Ammon's horn (tissue), 1 donor: ENCODE data around the gene ALDH1A2.
"Not testable (repeated sequence)": the region's sequence is repeated elsewhere in the genome, so short reads cannot be mapped to it uniquely, and the experiment has no call there.

Source experiments
- DNase-seq: peaks from one replicate; pipeline ENCODE4 v3.0.0-alpha.2; 2016; ENCODE audit warnings: low spot score

ALDH1A2 gene

GRCh38 chr15:58066042-58066867, 744 bp upstream of the ALDH1A2 start:
- peak; percentile 21 for DNase-seq

- DNase-seq = no peak
Measured at GRCh38 chr15:58064980-58065444, 499 bp downstream of the ALDH1A2 start.

- no peak for DNase-seq
Measured at GRCh38 chr15:58064082-58064979, 1.2 kb downstream of the ALDH1A2 start.

- no peak for DNase-seq
Measured at GRCh38 chr15:58063614-58064013, 1.9 kb downstream of the ALDH1A2 start.

- no peak for DNase-seq
Measured at GRCh38 chr15:58062983-58063382, 2.5 kb downstream of the ALDH1A2 start.

- DNase-seq = no peak
Measured at GRCh38 chr15:58062175-58062574, 3.3 kb downstream of the ALDH1A2 start.

- DNase-seq = no peak
Measured at GRCh38 chr15:58060575-58060974, 4.9 kb downstream of the ALDH1A2 start.

GRCh38 chr15:58058729-58059128, 6.8 kb downstream of the ALDH1A2 start:
- no peak for DNase-seq

- no peak for DNase-seq
Measured at GRCh38 chr15:58058073-58058472, 7.4 kb downstream of the ALDH1A2 start.

GRCh38 chr15:58057559-58057958, 8.0 kb downstream of the ALDH1A2 start:
- DNase-seq = no peak

GRCh38 chr15:58056015-58056414, 9.5 kb downstream of the ALDH1A2 start:
- no peak for DNase-seq

- peak; percentile 16 for DNase-seq
Measured at GRCh38 chr15:58053315-58054153, 12.0 kb downstream of the ALDH1A2 start.

- no peak for DNase-seq
Measured at GRCh38 chr15:58052334-58052733, 13.2 kb downstream of the ALDH1A2 start.

GRCh38 chr15:58049520-58050227, 15.8 kb downstream of the ALDH1A2 start:
- no peak for DNase-seq

GRCh38 chr15:58048261-58048660, 17.2 kb downstream of the ALDH1A2 start:
- no peak for DNase-seq

- no peak for DNase-seq
Measured at GRCh38 chr15:58047149-58047548, 18.4 kb downstream of the ALDH1A2 start.

GRCh38 chr15:58046467-58046866, 19.0 kb downstream of the ALDH1A2 start:
- DNase-seq = no peak

GRCh38 chr15:58045376-58045775, 20.1 kb downstream of the ALDH1A2 start:
- DNase-seq = not testable (repeated sequence)

- DNase-seq = no peak
Measured at GRCh38 chr15:58044551-58044950, 21.0 kb downstream of the ALDH1A2 start.

- peak; percentile 20 for DNase-seq
Measured at GRCh38 chr15:58043192-58043903, 22.2 kb downstream of the ALDH1A2 start.

- no peak for DNase-seq
Measured at GRCh38 chr15:58042006-58042405, 23.5 kb downstream of the ALDH1A2 start.
